Muscle of back (tissue), 11 donors: ENCODE data around the gene ALDH3A2. TPM values are rescaled to one million over a fixed set of nuclear protein-coding genes. Genes with fewer than 3 reads are reported as not detected.
A peak's percentile ranks its signal among the peaks of the same experiment; 100 is the strongest.
"Not testable (repeated sequence)": the region's sequence is repeated elsewhere in the genome, so short reads cannot be mapped to it uniquely, and the experiment has no call there.

Experiments
- DNase-seq, 3 donors: peaks; one replicate each; pipeline versions ENCODE4 v3.0.0 to v3.0.0-alpha.2; 2013
- polyA plus RNA-seq, 10 donors: library from polyadenylated mRNA; unstranded; fragments of 120-200 nt; gene quantifications; one replicate each; pipeline ENCODE4 v1.2.1, GENCODE V29; 2013; ENCODE audit not compliant: insufficient read length in 10 of 10

Gene ALDH3A2
- polyA plus RNA-seq, 10 donors = 27.2 to 47.9 (median 34.1) TPM

GRCh38 chr17:19647697-19648474 is 665 bp upstream of the ALDH3A2 start:
- peak in 2 of 3 donors; percentile 39 to 57 for DNase-seq

GRCh38 chr17:19649274-19649541 is 657 bp downstream of the ALDH3A2 start:
- no peak for DNase-seq

GRCh38 chr17:19650826-19651225 is 2.3 kb downstream of the ALDH3A2 start:
- no peak for DNase-seq

DNA sequence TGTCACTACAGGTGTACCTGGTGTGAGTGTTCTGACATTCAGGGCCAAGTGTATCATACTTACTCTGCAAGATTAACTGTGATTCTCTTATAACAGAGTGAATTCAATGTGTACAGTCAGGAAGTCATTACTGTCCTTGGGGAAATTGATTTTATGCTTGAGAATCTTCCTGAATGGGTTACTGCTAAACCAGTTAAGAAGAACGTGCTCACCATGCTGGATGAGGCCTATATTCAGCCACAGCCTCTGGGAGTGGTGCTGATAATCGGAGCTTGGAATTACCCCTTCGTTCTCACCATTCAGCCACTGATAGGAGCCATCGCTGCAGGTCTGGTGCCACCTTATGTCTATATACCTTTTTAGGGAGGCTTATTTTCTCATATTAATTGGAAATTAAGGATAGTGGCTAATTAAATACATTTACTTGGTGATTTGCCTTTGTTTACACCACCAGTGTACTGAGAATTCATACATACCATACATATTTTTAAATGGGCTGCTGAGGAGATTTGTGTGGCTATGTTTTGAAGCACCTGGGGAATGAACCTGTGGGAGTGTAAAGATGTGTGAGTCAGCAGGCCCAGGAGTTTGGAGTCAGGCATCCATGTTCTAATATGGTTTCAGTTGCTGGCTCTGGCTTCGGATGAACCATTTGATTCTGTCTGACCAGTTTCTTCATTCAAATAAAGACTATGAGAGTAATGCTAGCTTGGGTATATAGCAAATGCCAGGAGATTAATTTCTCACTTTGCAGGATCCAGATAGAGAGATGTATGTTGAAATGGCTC is 3.1 kb downstream of the ALDH3A2 start:
- DNase-seq = no peak

- no peak for DNase-seq
Measured at GRCh38 chr17:19652595-19652994, 4.0 kb downstream of the ALDH3A2 start.

DNA sequence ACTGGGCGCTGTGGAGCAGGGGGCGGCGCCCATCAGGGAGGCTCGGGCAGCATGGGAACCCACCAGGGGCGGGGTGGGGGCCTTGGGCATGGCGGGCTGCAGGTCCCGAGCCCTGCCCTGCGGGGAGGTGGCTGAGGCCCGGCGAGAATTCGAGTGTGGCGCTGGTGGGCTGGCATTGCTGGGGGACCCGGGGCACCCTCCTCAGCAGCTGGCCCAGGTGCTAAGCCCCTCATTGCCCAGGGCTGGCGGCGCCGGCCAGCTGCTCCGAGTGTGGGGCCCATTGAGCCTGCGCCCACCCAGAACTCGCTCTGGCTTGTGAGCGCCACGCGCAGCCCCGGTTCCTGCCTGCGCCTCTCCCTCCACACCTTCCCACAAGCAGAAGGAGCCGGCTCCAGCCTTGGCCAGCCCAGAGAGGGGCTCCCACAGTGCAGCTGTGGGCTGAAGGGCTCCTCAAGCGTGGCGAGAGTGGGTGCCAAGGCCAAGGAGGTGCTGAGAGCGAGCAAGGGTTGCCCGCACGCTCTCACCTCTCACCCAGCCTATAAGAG is 5.9 kb downstream of the ALDH3A2 start:
- no peak for DNase-seq

GRCh38 chr17:19654896-19655295 is 6.3 kb downstream of the ALDH3A2 start:
- DNase-seq = no peak

GRCh38 chr17:19656336-19656735 is 7.8 kb downstream of the ALDH3A2 start:
- DNase-seq = no peak

DNA sequence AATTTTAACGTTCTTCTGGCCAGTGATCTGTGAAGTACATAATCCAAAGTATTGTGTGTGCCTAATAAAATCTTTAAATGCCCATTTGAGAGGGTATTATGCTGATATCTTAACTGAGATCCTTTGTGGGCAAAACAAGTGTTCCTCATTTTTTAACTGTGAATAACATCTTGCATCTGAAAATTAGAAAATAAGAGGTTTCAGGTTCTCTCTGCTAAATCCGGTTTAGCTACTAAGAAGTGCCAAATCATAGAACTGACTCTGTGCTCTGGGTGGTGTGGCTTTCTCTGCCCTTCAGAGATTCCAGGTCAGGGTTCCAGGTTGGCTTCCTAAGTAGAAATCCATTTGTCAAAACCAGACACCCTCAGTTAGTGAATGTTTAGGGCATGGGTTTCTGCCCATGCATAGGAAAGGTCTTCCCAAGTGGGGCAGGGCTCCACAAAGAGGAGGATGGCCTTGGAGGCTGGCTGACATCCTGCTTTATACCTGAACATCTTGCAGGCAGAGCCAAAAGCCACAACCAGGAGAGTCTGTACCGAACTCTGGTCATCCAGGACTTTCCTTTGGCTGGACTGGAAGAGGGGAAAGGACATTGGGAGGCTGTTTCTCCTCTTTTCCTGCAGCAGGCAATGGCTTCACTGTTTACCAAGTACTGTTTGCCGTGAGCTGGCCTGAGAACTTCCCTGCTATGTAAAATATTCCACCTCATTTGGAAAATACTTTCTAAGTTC is 8.5 kb downstream of the ALDH3A2 start:
- no peak for DNase-seq

- DNase-seq = no peak
Measured at GRCh38 chr17:19659366-19660177, 11.0 kb downstream of the ALDH3A2 start.

GRCh38 chr17:19660219-19660870 is 11.8 kb downstream of the ALDH3A2 start:
- DNase-seq = no peak

DNA sequence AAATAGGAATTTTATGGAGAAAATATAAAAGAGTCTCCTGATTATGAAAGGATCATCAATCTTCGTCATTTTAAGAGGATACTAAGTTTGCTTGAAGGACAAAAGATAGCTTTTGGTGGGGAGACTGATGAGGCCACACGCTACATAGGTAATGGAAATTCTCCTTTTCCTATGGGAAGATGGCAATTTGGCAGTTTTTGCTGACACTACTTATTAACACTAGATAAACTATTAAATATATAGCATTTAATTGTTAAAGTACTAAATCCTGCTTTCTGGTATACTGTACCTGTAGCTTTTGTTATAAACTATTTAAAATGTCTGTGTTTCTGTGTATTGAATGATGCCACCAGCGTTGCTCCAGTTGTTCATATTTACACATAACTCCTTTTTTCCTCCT is 12.6 kb downstream of the ALDH3A2 start:
- no peak for DNase-seq

- DNase-seq = no peak
Measured at GRCh38 chr17:19663097-19663496, 14.5 kb downstream of the ALDH3A2 start.

GRCh38 chr17:19664136-19664820 is 15.7 kb downstream of the ALDH3A2 start:
- DNase-seq = no peak

DNA sequence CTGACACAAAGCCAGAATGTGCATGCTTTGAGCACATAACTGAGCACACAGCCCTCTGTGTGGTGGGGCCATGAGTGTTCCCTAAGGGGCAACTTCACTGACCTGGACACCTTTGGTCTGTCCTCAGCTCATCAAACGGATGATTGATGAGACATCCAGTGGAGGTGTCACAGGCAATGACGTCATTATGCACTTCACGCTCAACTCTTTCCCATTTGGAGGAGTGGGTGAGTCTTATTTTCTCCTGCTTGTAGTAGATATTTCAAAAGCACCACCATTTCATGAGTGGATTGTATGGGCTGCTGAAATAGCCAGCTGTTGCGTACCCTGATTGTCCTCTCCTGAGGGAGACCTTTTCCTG is 16.2 kb downstream of the ALDH3A2 start:
- DNase-seq = no peak

- DNase-seq = not testable (repeated sequence)
Measured at GRCh38 chr17:19669680-19670079, 21.1 kb downstream of the ALDH3A2 start.

GRCh38 chr17:19670908-19671307 is 22.4 kb downstream of the ALDH3A2 start:
- DNase-seq = no peak

GRCh38 chr17:19671433-19671832 is 22.9 kb downstream of the ALDH3A2 start:
- no peak for DNase-seq

DNA sequence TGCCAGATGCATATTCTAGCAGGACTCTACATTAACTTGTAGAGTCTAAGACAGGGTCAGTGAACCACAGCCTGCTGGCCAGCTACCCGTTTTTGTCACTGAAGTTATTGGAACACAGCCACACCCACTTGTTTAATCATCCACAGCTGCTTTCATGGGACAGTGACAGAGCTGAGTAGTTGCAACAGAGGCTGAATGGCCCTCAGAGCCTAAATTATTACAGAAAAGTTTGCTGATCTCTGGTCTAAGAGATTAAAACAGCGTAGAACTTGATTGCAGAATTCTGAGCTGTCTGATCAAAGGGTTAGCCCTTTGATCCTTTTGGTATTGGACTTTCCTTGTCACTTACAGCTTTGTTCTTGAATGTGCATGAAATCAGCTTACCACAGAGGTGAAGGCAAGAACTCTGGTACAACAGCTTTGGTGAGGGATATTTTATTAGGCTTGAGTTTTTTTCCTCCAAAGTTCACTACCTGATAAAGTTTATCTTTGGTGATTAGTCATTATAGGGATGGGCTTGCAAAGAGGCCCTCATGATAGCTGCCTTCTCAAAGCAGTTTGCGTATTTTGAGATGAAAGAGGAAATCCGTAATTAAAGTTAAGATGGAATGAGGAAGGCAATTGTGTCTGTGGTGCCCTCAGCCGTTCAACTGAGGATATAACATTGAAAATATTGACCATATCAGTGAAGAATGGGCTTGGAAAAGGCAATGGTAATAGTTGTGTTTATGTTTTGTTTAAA is 23.6 kb downstream of the ALDH3A2 start:
- DNase-seq = peak; percentile 37 to 53 (median 51)

GRCh38 chr17:19673623-19674022 is 25.1 kb downstream of the ALDH3A2 start:
- no peak for DNase-seq
